Caco-2 (cell line): ENCODE data around the gene ARV1. TPM values are rescaled to one million over a fixed set of nuclear protein-coding genes. Genes with fewer than 3 reads are reported as not detected.
A peak's percentile ranks its signal among the peaks of the same experiment; 100 is the strongest.

ENCODE experiments used
- BruUV-seq: library from RNA; stranded (reverse); fragments of 400-500 nt; replicated peaks from 2 replicates; lab custom pipeline; 2021; lab: Mats Ljungman, UMichigan
- CTCF ChIA-PET: fragments of 300-600 bp; sonication (Branson Sonifier 250); formaldehyde crosslinking; loops from one replicate; lab custom pipeline; 2022; ENCODE audit warnings: antibody characterized with exemption; lab: Charles Lee
- POLR2A ChIA-PET: fragments of 300-600 bp; sonication (Branson Sonifier 250); formaldehyde crosslinking; loops from one replicate; lab custom pipeline; 2022; ENCODE audit warnings: antibody characterized with exemption; lab: Charles Lee
- DNase-seq, 2 experiments: peaks; one replicate each; pipeline versions ENCODE4 v3.0.0 to v3.0.0-alpha.2; 2020 to 2022
- H3K27me3 ChIP-seq: replicated peaks from 2 replicates; pipeline ENCODE4 v1.6.0; 2011; ENCODE audit warnings: low read length; ENCODE audit not compliant: control insufficient read depth, insufficient read depth
- H3K36me3 ChIP-seq: 2 replicates; pipeline ENCODE4 v1.5.1; 2011; ENCODE audit warnings: low read length; ENCODE audit not compliant: control insufficient read depth, insufficient read depth
- H3K4me1 ChIP-seq: fragments of 250-450 bp; sonication (Bioruptor Pico); 2 replicates; pipeline ENCODE4 v1.5.1; 2020; ENCODE audit warnings: mild to moderate bottlenecking
- H3K4me3 ChIP-seq: 2 replicates; pipeline ENCODE4 v1.5.1; 2011; ENCODE audit warnings: low read depth, mild to moderate bottlenecking, control low read depth, low read length
- H3K9me3 ChIP-seq: fragments of 250-450 bp; sonication (Bioruptor Pico); 2 replicates; pipeline ENCODE4 v1.5.1; 2020; ENCODE audit warnings: mild to moderate bottlenecking, moderate library complexity
- H3K27ac Mint-ChIP-seq: one replicate; pipeline ENCODE4 v1.8.0; 2022; ENCODE audit warnings: mixed read lengths; ENCODE audit not compliant: unreplicated experiment
- H3K27me3 Mint-ChIP-seq: one replicate; pipeline ENCODE4 v1.8.0; 2022; ENCODE audit warnings: mixed read lengths; ENCODE audit not compliant: insufficient read depth, unreplicated experiment
- H3K36me3 Mint-ChIP-seq: one replicate; pipeline ENCODE4 v1.8.0; 2022; ENCODE audit warnings: mild to moderate bottlenecking, mixed read lengths; ENCODE audit not compliant: insufficient read depth, unreplicated experiment
- H3K4me1 Mint-ChIP-seq: one replicate; pipeline ENCODE4 v1.8.0; 2022; ENCODE audit warnings: low read depth, mixed read lengths; ENCODE audit not compliant: unreplicated experiment
- H3K4me3 Mint-ChIP-seq: one replicate; pipeline ENCODE4 v1.8.0; 2022; ENCODE audit warnings: mild to moderate bottlenecking, moderate library complexity, mixed read lengths; ENCODE audit not compliant: unreplicated experiment
- H3K9me3 Mint-ChIP-seq: one replicate; pipeline ENCODE4 v1.8.0; 2022; ENCODE audit warnings: mixed read lengths; ENCODE audit not compliant: unreplicated experiment
- CTCF ChIP-seq, 2 experiments: fragments of 200-600 bp in 1 of 2; IDR thresholded peaks; 1 replicate in 1 of 2; 2 replicates in 1 of 2; pipeline versions ENCODE4 v1.5.1 to v1.8.0; 2011 to 2022; ENCODE audit warnings: antibody characterized with exemption in 1 of 2, control low read depth in 1 of 2, inconsistent platforms in 1 of 2, low read depth in 1 of 2, low read length in 1 of 2, mild to moderate bottlenecking in 1 of 2, moderate library complexity in 1 of 2; ENCODE audit not compliant: insufficient read depth in 1 of 2, severe bottlenecking in 1 of 2, unreplicated experiment in 1 of 2
- intact Hi-C: fragments of 100-400 bp; cut with micrococcal nuclease; formaldehyde crosslinking; loops from one replicate; pipeline ENCODE4 v1.10.0; 2022; ENCODE audit not compliant: unreplicated experiment
- total RNA-seq: library from RNA; stranded (reverse); gene quantifications from 2 replicates; pipeline ENCODE4 v1.2.3, GENCODE V29; 2022

ARV1 gene
- total RNA-seq, 1 experiment from 2014 or later = 9.8 TPM

GRCh38 chr1:230970432-230970831, 8.5 kb upstream of the ARV1 start:
- peaks cover 2% of the 10 kb centered on the region for H3K36me3 ChIP-seq
- intact Hi-C loops = no loop called here
- no peak for TF ChIP-seq CTCF (IDR thresholded peaks at IDR 0.05; ENCODE audit: insufficient read depth in 1 of 2, low read depth in 1 of 2, low read length in 1 of 2, severe bottlenecking in 1 of 2, unreplicated experiment in 1 of 2)
- no peaks in the 10 kb centered on the region for H3K9me3 Mint-ChIP-seq
- H3K9me3 ChIP-seq = 0 out of 2 replicates have a peak, but pooled peaks cover 3% of the 10 kb centered on the region
- ChIA-PET CTCF (no interaction called here), POLR2A (interaction anchor here (0.7 kb wide), 2 partner anchors 29 to 237 kb away, joined by 7 to 11 read pairs; no protein-coding TSS in a partner anchor)
- DNase-seq = no peak
- no peak overlapping the region for H3K4me3 ChIP-seq
- no peaks in the 10 kb centered on the region for H3K27me3 Mint-ChIP-seq
- no TSS peak for BruUV-seq
- H3K4me1 ChIP-seq = peaks cover 54% of the 10 kb centered on the region
- peak overlapping the region; percentile 41 for H3K27ac Mint-ChIP-seq
- H3K4me3 Mint-ChIP-seq = no peak overlapping the region
- H3K36me3 Mint-ChIP-seq = peaks cover 7% of the 10 kb centered on the region
- H3K4me1 Mint-ChIP-seq = peaks cover 36% of the 10 kb centered on the region
- no peaks in the 10 kb centered on the region for H3K27me3 ChIP-seq

GRCh38 chr1:230971771-230972170, 7.1 kb upstream of the ARV1 start:
- Mint-ChIP-seq H3K36me3 (peaks cover 17% of the 10 kb centered on the region), H3K27ac (peak overlapping the region; percentile 60), H3K4me3 (no peak overlapping the region), H3K4me1 (peaks cover 47% of the 10 kb centered on the region), H3K27me3 (no peaks in the 10 kb centered on the region), H3K9me3 (no peaks in the 10 kb centered on the region)
- H3K36me3 ChIP-seq = peaks cover 2% of the 10 kb centered on the region
- POLR2A ChIA-PET = no interaction called here
- peaks cover 57% of the 10 kb centered on the region for H3K4me1 ChIP-seq
- no peak for DNase-seq
- H3K9me3 ChIP-seq = no peaks in the 10 kb centered on the region
- H3K27me3 ChIP-seq = no peaks in the 10 kb centered on the region
- CTCF ChIA-PET = no interaction called here
- BruUV-seq = no TSS peak
- H3K4me3 ChIP-seq = no peak overlapping the region
- intact Hi-C loops = loop anchor here (2.0 kb wide), 1 partner anchor 23 kb away; no protein-coding TSS in a partner anchor
- TF ChIP-seq CTCF (IDR thresholded peaks at IDR 0.05; ENCODE audit: insufficient read depth in 1 of 2, low read depth in 1 of 2, low read length in 1 of 2, severe bottlenecking in 1 of 2, unreplicated experiment in 1 of 2) = no peak

- peak; percentile 39 to 57 for DNase-seq
- peaks cover 23% of the 10 kb centered on the region for H3K36me3 Mint-ChIP-seq
- H3K9me3 Mint-ChIP-seq = no peaks in the 10 kb centered on the region
- H3K4me3 Mint-ChIP-seq = peak overlapping the region; percentile 20
- H3K36me3 ChIP-seq = peaks cover 2% of the 10 kb centered on the region
- peaks cover 63% of the 10 kb centered on the region for H3K4me1 ChIP-seq
- no peaks in the 10 kb centered on the region for H3K27me3 ChIP-seq
- no peak for TF ChIP-seq CTCF (IDR thresholded peaks at IDR 0.05; ENCODE audit: insufficient read depth in 1 of 2, low read depth in 1 of 2, low read length in 1 of 2, severe bottlenecking in 1 of 2, unreplicated experiment in 1 of 2)
- intact Hi-C loops = loop anchor here (2.0 kb wide), 1 partner anchor 24 kb away; no protein-coding TSS in a partner anchor
- no TSS peak for BruUV-seq
- no peaks in the 10 kb centered on the region for H3K9me3 ChIP-seq
- no peaks in the 10 kb centered on the region for H3K27me3 Mint-ChIP-seq
- H3K4me3 ChIP-seq = no peak overlapping the region
- CTCF ChIA-PET = no interaction called here
- POLR2A ChIA-PET = interaction anchor here (0.7 kb wide), 1 partner anchor 104 kb away, joined by 3 read pairs; the partner anchor contains the start of gene C1orf198
- H3K4me1 Mint-ChIP-seq = peaks cover 47% of the 10 kb centered on the region
- peak overlapping the region; percentile 60 for H3K27ac Mint-ChIP-seq
These were observed 6.0 kb upstream of the ARV1 start for GRCh38 chr1:230972855-230973271.
